ENCODE results near the gene DHX38. TPM values are rescaled to one million over a fixed set of nuclear protein-coding genes. Genes with fewer than 3 reads are reported as not detected.

DHX38 gene
- total RNA-seq, 1 donor from 2014 or later: 87.4 TPM

- intact Hi-C loops (cut with micrococcal nuclease): no loop called here
These were observed 66.2 kb downstream of the DHX38 start for GRCh38 chr16:72159801-72160200.

- intact Hi-C loops (cut with micrococcal nuclease): no loop called here
These were observed 68.6 kb downstream of the DHX38 start for GRCh38 chr16:72162105-72162692.

Other genes with a start within 250 kb of the DHX38 start
- 25.7 and 26.9 TPM in 2 replicates for gene ATXN1L, start 247.9 kb upstream of the DHX38 start, total RNA-seq
- 4.5 and 5.4 TPM in 2 replicates for gene ZNF821, start 209.7 kb upstream of the DHX38 start, total RNA-seq
- gene IST1, start 198.3 kb upstream of the DHX38 start, total RNA-seq: 166 and 184 TPM in 2 replicates
- 0.05 TPM in 1 of 2 replicates, not detected in the other for gene PKD1L3, start 93.4 kb upstream of the DHX38 start, total RNA-seq
- 11.2 and 11.4 TPM in 2 replicates for gene DHODH, start 85.1 kb upstream of the DHX38 start, total RNA-seq
- not detected in 2 replicates for gene HP, start 39.3 kb upstream of the DHX38 start, total RNA-seq
- not detected in 2 replicates for gene HPR, start 30.6 kb upstream of the DHX38 start, total RNA-seq
- gene TXNL4B, start 227 bp upstream of the DHX38 start, total RNA-seq: 14.9 and 17.6 TPM in 2 replicates
- gene PMFBP1, start 78.3 kb downstream of the DHX38 start, total RNA-seq: 1.4 and 1.9 TPM in 2 replicates